Sigmoid colon (tissue), 3 donors: ENCODE measurements around the gene ERP27.

Experiments
- CTCF ChIP-seq, 4 experiments: fragments of 450-650 bp in 3 of 4; fragments of 200-600 bp in 1 of 4; IDR thresholded peaks; one replicate each; pipeline ENCODE4 v1.5.1; 2016 to 2019; ENCODE audit warnings: antibody characterized with exemption in 4 of 4, mild to moderate bottlenecking in 3 of 4, moderate library complexity in 2 of 4
- POLR2A ChIP-seq, 2 donors: fragments of 450-650 bp; IDR thresholded peaks; one replicate each; pipeline ENCODE4 v1.6.1; 2016; ENCODE audit warnings: antibody characterized with exemption in 2 of 2, mild to moderate bottlenecking in 2 of 2, moderate library complexity in 2 of 2

DNA sequence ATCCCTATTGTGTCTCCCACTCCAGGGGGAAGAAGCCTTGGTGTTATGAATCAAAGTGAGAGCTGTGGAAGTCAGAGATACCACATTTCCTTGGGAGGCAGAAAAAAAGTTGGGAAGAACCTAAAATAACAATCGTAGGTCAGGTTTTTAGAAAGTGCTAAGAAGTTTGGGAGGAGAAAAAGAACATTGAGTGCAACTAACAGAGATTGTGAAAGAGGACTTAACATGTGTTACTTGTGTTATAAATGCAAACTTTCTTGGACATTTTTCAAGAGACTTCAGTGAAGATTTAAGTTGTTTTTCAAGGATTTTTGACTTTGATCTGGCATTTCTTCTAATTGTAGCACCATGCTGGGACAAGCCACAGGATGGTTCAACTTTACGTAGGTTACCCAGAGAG lies 7.8 kb upstream of the ERP27 start:
- TF ChIP-seq POLR2A (IDR thresholded peaks at IDR 0.05), result no peak
- no peak for TF ChIP-seq CTCF (IDR thresholded peaks at IDR 0.05)
